Ovary (tissue), 9 donors: ENCODE measurements around the gene DCAF6. TPM values are rescaled to one million over a fixed set of nuclear protein-coding genes. Genes with fewer than 3 reads are reported as not detected.
"Not testable (repeated sequence)": the region's sequence is repeated elsewhere in the genome, so short reads cannot be mapped to it uniquely, and the experiment has no call there.

Experiments
- DNase-seq, 5 donors: peaks; one replicate each; pipeline ENCODE4 v3.0.0-alpha.2; 2019 to 2020
- H3K27ac ChIP-seq, 2 donors: fragments of 200-600 bp; one replicate each; pipeline versions ENCODE4 v1.5.1 to v1.8.0; 2019 to 2022
- H3K27me3 ChIP-seq: fragments of 200-600 bp; one replicate; pipeline ENCODE4 v1.8.0; 2022
- H3K36me3 ChIP-seq: fragments of 200-600 bp; sonication (generic); one replicate; pipeline ENCODE4 v1.5.1; 2019
- H3K4me1 ChIP-seq: one replicate; pipeline ENCODE4 v1.8.1; 2013; ENCODE audit warnings: mild to moderate bottlenecking, moderate library complexity; ENCODE audit not compliant: insufficient read depth
- H3K4me3 ChIP-seq: fragments of 200-600 bp; sonication (generic); one replicate; pipeline ENCODE4 v1.5.1; 2017
- H3K9me3 ChIP-seq, 2 donors: fragments of 200-600 bp in 1 of 2; sonication (generic) in 1 of 2; one replicate each; pipeline versions ENCODE4 v1.5.1 to v1.8.1; 2013 to 2019; ENCODE audit warnings: mild to moderate bottlenecking in 1 of 2, moderate library complexity in 1 of 2
- CTCF ChIP-seq, 3 donors: fragments of 450-650 bp in 2 of 3; fragments of 200-600 bp in 1 of 3; IDR thresholded peaks; one replicate each; pipeline versions ENCODE4 v1.5.1 to v1.8.0; 2016 to 2022; ENCODE audit warnings: antibody characterized with exemption in 3 of 3, mild to moderate bottlenecking in 1 of 3
- EP300 ChIP-seq: sonication (generic); formaldehyde crosslinking; IDR thresholded peaks from one replicate; pipeline ENCODE4 v1.6.1; 2017; ENCODE audit warnings: antibody characterized with exemption
- POLR2A ChIP-seq: fragments of 450-650 bp; IDR thresholded peaks from one replicate; pipeline ENCODE4 v1.6.1; 2017; ENCODE audit warnings: antibody characterized with exemption, mild to moderate bottlenecking, moderate library complexity
- WGBS, 3 donors: extraction: QIAGEN DNeasy Blood & Tissue Kit in 1 of 3; methylation state at CpG; one replicate each; pipeline versions ENCODE4 v1.1.5 to v1.1.7; 2013 to 2017; 5-methylcytosine and 5-hydroxymethylcytosine counted together
- intact Hi-C, 4 donors: fragments of 100-400 bp; cut with DNase I; formaldehyde crosslinking; loops; one replicate each; pipeline versions ENCODE4 v1.11.0 to v1.15.1; 2022 to 2023
- polyA plus RNA-seq, 2 donors: library from polyadenylated mRNA; stranded (reverse); fragments of 200-250 nt in 1 of 2; fragments of 350-450 nt in 1 of 2; fragmentation: Illumina TruSeq in 1 of 2; extraction: RNeasy Lipid Tissue Mini Kit (QIAGEN cat#74804) in 1 of 2; gene quantifications; one replicate each; pipeline ENCODE4 v1.2.3, GENCODE V29; 2013 to 2014
- total RNA-seq, 7 donors: library from RNA; depleted of rRNA in 2 of 7; stranded (reverse); fragments of >200 nt in 2 of 7; fragmentation: NEBNext Ultra II Directional in 3 of 7; extraction: Animal tissue kit (Norgen Biotek cat#: 25700) in 3 of 7; gene quantifications; one replicate each; pipeline versions ENCODE4 v1.1.0 to v1.2.4, GENCODE V29; 2016 to 2023
- donor health status: DM: no; HTN: no; CAD: no; lungs with moderate emphysema.
- donor health status: DM: no; HTN: no; CAD: no.
- donor health status: Bipolar disorder and iron deficiency.
- donor health status: DM: yes; HTN: yes; CAD: no.
- donor health status: DM: no; HTN: no; CAD: no.
- donor health status: DM: yes; HTN: yes; CAD: no.

Gene DCAF6
- total and polyA plus RNA-seq, 9 donors = 32.1 to 65.9 (median 44.4) TPM

- no peak for TF ChIP-seq POLR2A
- TF ChIP-seq EP300 = no peak
- WGBS, 3 donors = 80 to 89% (median 81%) methylated on average over 1 of the region's 1 CpG
- Histone ChIP-seq H3K27me3 (no peaks in the 10 kb centered on the region), H3K9me3 (no peaks in the 10 kb centered on the region), H3K27ac (no peak overlapping the region), H3K4me1 (peaks cover 2% of the 10 kb centered on the region), H3K4me3 (no peak overlapping the region), H3K36me3 (no peaks in the 10 kb centered on the region)
- DNase-seq = no peak
- intact Hi-C loops = no loop called here
Observed at GRCh38 chr1:168050307-168050706, 113.8 kb downstream of the DCAF6 start.

- 78 to 93% (median 93%) methylated on average over 1 of the region's 1 CpG for WGBS, 3 donors
- H3K27me3 ChIP-seq = no peaks in the 10 kb centered on the region
- H3K27ac ChIP-seq = no peak overlapping the region
- peaks cover 2% of the 10 kb centered on the region for H3K4me1 ChIP-seq
- no peak overlapping the region for H3K4me3 ChIP-seq
- no peak for DNase-seq
- TF ChIP-seq CTCF (IDR thresholded peaks at IDR 0.05) (no peak), POLR2A (no peak), EP300 (no peak)
- H3K9me3 ChIP-seq = no peaks in the 10 kb centered on the region
- no peaks in the 10 kb centered on the region for H3K36me3 ChIP-seq
- intact Hi-C loops = no loop called here
Observed at GRCh38 chr1:168050880-168051279, 114.4 kb downstream of the DCAF6 start.

GRCh38 chr1:168053681-168054080, 117.2 kb downstream of the DCAF6 start:
- Histone ChIP-seq H3K9me3 (no peaks in the 10 kb centered on the region), H3K4me1 (peaks cover 2% of the 10 kb centered on the region), H3K36me3 (no peaks in the 10 kb centered on the region), H3K27me3 (no peaks in the 10 kb centered on the region), H3K4me3 (no peak overlapping the region), H3K27ac (no peak overlapping the region)
- intact Hi-C loops = no loop called here
- DNase-seq = no peak
- TF ChIP-seq POLR2A (no peak), CTCF (IDR thresholded peaks at IDR 0.05) (no peak), EP300 (no peak)
- 91 to 97% (median 93%) methylated on average over 2 of the region's 2 CpGs for WGBS, 3 donors

- peaks cover 2% of the 10 kb centered on the region for H3K4me1 ChIP-seq
- TF ChIP-seq EP300 (no peak), POLR2A (no peak)
- DNase-seq = no peak
- intact Hi-C loops = no loop called here
- WGBS, 3 donors = 84 to 89% (median 85%) methylated on average over 3 of the region's 3 CpGs
- H3K4me3 ChIP-seq = no peak overlapping the region
- no peaks in the 10 kb centered on the region for H3K9me3 ChIP-seq
- no peaks in the 10 kb centered on the region for H3K36me3 ChIP-seq
- no peak overlapping the region for H3K27ac ChIP-seq
- H3K27me3 ChIP-seq = no peaks in the 10 kb centered on the region
Observed at GRCh38 chr1:168054117-168054516, 117.6 kb downstream of the DCAF6 start.

- DNase-seq, H3K9me3 ChIP-seq, H3K4me3 ChIP-seq, H3K36me3 ChIP-seq, intact Hi-C loops, H3K4me1 ChIP-seq, H3K27ac ChIP-seq, H3K27me3 ChIP-seq: not testable (repeated sequence)
- 75 to 87% (median 80%) methylated on average over 32 to 35 of the region's 35 CpGs for WGBS, 3 donors
Observed at GRCh38 chr1:168056152-168056551, 119.7 kb downstream of the DCAF6 start.

- no peak for TF ChIP-seq CTCF (IDR thresholded peaks at IDR 0.05)
- no peak for TF ChIP-seq EP300
- no peak for TF ChIP-seq POLR2A
- intact Hi-C loops = no loop called here
- no peak for DNase-seq
Observed at GRCh38 chr1:168057355-168057754, 120.9 kb downstream of the DCAF6 start.

More at GRCh38 chr1:168057355-168057754, 120.9 kb downstream of the DCAF6 start:
- no peaks in the 10 kb centered on the region for H3K9me3 ChIP-seq
- H3K4me1 ChIP-seq = no peaks in the 10 kb centered on the region
- H3K27ac ChIP-seq = no peak overlapping the region
- no peaks in the 10 kb centered on the region for H3K36me3 ChIP-seq
- no peaks in the 10 kb centered on the region for H3K27me3 ChIP-seq
- WGBS, 3 donors = 95 to 98% (median 97%) methylated on average over 1 of the region's 1 CpG
- no peak overlapping the region for H3K4me3 ChIP-seq
